GM12878 (cell line): ENCODE data around the gene PTGIS.

Experiments
- POLR2AphosphoS5 ChIP-seq: IDR thresholded peaks from 2 replicates; pipeline ENCODE4 v1.6.1; 2011; ENCODE audit warnings: mild to moderate bottlenecking, low read length, inconsistent platforms
- TF ChIP-seq, protein P1 (sequence below), 3 experiments: IDR thresholded peaks in 2 of 3; conservative IDR thresholded peaks in 1 of 3; 2 replicates each; pipeline ENCODE4 v1.5.1; 2011; ENCODE audit warnings: low read depth in 3 of 3, low read length in 3 of 3, mild to moderate bottlenecking in 3 of 3, control low read depth in 2 of 3, moderate library complexity in 2 of 3, inconsistent platforms in 1 of 3, mixed read lengths in 1 of 3; ENCODE audit not compliant: control insufficient read depth in 2 of 3, insufficient read depth in 1 of 3; ENCODE audit errors: extremely low read depth in 1 of 3

DNA sequence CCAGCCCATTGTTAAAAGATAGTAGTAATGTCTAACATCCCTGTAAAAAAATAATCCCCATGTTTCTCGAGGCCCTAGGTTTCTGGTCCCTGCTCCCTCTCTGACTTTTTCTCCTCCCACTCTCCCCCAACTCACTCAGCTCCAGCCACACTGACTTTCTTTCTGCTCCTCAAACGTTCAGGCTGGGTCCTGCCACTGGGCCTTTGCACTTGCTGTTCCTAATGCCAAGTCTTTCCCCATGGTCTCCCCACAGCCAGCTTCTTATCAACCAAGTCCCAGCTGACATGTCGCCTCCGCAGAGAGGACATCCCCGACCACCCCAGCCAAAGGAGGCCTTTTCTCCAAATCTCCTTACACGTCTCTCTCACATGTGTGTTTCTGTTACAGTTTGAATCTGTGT lies 21.8 kb upstream of the PTGIS start:
- TF ChIP-seq, protein P1, sequence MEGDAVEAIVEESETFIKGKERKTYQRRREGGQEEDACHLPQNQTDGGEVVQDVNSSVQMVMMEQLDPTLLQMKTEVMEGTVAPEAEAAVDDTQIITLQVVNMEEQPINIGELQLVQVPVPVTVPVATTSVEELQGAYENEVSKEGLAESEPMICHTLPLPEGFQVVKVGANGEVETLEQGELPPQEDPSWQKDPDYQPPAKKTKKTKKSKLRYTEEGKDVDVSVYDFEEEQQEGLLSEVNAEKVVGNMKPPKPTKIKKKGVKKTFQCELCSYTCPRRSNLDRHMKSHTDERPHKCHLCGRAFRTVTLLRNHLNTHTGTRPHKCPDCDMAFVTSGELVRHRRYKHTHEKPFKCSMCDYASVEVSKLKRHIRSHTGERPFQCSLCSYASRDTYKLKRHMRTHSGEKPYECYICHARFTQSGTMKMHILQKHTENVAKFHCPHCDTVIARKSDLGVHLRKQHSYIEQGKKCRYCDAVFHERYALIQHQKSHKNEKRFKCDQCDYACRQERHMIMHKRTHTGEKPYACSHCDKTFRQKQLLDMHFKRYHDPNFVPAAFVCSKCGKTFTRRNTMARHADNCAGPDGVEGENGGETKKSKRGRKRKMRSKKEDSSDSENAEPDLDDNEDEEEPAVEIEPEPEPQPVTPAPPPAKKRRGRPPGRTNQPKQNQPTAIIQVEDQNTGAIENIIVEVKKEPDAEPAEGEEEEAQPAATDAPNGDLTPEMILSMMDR (IDR thresholded peaks at IDR 0.05 in 2 of 3, conservative IDR thresholded peaks at IDR 0.05 in 1 of 3; ENCODE audit: control insufficient read depth in 2 of 3, extremely low read depth in 1 of 3, insufficient read depth in 1 of 3, low read depth in 3 of 3, low read length in 3 of 3), result no peak
- no peak for TF ChIP-seq POLR2AphosphoS5
